HG03280 (cell line): ENCODE data around the gene RTL10.

Experiments used
- ATAC-seq: cut with Tn5 transposase; IDR thresholded peaks from one replicate; pipeline ENCODE4 v1.9.1; 2021; ENCODE audit warnings: mild to moderate bottlenecking, moderate library complexity; ENCODE audit not compliant: unreplicated experiment

Gene RTL10

GRCh38 chr22:19864538-19865106 is 9.9 kb upstream of the RTL10 start:
- ATAC-seq = no peak

- ATAC-seq = no peak
Observed at GRCh38 chr22:19863571-19863970, 8.9 kb upstream of the RTL10 start.

DNA sequence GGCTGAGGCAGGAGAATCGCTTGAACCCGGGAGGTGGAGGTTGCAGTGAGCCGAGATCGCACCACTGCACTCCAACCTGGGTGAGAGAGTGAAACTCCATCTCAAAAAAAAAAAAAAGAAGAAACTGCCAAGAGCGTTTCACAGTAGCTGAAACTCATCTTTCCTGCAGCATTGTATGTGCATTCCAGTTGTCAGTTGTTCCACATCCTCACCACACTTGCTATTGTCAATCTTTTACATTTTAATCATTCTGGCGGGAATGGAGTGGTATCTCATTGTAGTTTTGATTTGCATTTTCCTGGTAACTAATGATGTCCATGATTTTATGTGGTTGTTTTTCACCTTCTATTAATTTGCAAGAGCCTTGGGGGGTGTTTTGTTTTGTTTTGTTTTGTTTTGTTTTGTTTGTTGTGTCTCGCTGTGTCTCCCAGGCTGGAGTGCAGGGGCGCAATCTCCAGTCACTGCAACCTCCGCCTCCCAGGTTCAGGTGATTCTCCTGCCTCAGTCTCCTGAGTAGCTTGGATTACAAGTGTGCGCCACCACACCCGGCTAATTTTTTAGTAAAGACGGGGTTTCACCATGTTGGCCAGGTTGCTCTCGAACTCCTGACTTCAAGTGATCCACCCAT is 8.1 kb upstream of the RTL10 start:
- ATAC-seq = no peak

GRCh38 chr22:19859861-19860510 is 5.3 kb upstream of the RTL10 start:
- ATAC-seq = no peak

- ATAC-seq = no peak
Observed at GRCh38 chr22:19857382-19857781, 2.7 kb upstream of the RTL10 start.

DNA sequence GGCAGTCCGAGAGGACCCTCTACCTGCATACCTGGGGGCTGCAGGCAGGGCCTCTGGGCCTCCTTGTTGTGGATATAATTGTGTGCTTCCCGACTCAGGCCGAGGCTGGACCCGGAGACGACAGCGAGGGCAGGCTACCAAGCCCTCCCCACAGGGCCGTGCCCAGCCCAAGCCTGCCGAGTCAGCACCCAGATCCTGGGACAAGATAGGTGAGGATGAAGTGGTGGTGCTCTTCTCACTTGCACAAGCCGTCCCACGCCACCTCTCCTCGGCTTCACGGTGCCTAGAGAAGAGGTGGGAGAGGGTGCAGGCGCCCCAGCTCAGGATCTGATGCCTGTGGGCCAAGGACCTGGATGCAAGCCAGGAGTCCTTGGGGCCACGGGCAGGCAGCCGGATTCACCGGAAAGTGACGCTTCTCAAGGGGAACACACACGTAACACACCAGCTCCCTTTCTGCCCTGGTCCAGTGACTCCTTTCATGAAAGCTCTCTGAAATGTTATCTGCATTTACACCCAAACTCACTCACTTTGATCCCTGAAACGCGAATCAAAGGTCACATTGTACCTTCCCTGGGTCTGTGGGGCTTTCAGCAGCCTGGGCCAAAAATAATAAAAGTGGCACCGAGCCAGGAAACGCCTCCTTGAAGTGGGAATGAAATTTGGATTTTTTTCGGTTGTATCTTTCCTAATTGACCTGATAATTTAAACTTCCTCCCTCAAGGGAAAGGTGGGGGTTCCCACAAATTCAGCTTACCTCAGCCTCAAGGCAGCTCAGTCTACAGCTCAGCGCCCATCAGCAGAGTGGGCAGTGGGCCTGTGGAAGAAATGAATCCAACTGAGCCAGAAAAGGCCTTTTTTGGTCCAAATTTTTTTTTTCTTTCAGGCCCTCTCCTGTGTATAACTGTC is 1.1 kb upstream of the RTL10 start:
- ATAC-seq = peak; percentile 17

DNA sequence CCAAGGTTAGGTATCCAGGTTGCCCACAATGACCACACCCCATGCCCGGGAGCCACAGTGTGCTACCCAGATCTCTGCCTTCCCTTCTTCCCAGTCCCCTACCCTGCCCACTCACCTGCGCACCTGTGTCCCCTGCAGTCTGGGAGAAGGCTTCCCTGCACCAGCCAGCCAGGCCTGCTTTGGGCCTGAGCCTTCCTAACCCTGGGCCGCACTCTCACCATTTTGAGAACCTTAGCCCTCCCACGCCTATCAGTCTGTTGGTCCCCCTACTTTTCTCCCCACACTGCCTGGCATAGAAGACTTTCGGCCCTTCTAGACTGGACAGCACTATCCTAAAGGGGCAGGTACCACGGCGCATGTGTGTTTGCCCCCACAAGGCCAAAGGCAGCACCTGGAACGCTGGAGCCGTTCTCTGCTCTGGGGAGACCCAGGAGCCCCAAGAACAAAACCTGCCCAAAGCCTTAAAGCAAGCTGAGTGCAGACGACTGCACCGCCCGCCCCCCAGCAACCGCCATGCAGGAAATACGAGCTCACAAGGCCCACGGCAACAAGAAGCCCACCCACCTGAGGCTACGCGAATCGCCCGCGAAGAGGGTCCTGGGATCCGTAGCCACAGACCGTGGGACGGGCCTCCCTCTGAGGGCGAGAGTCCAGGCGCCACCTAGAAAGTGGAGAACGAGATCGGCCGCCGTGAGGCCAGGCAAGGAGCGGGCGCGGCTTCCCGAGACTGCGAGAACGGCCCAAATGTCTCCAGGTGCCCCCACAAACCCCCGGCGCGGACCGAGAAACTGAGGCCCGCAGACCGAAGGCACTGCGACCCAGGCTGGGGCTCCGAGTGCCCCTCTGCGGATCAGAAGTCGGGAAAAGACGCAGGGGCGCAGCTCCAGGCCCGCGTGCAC is 546 bp downstream of the RTL10 start:
- peak; percentile 6 for ATAC-seq

- no peak for ATAC-seq
Observed at GRCh38 chr22:19853058-19853878, 1.4 kb downstream of the RTL10 start.

DNA sequence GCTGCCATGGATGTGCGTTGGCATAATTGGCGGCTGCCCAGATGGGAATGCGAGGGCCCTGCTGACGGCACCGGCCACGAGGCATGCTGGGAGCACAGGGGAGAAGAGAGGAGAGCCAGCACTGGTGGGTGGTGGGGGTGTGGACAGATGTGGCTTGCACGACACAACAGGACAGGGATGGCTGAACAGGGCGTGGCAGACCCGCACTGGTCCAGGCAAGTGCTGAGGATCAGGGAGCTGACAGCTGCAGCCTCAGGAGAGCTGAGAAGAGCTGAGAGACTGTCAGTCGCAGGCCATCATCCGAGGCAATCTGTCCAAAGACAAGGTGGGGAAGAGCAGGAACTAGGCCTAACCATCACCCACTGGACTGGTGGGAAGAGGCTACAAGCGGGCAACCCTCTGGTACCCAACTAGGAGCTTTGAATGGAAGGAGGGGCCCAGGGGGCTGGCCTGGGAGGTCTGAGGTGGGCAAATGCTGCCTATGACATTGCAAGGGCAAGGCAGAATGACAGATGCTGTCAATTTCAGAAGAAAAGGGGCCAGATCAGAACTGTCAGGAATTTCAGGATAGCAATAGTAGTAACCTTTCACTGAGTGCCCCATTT is 2.4 kb downstream of the RTL10 start:
- ATAC-seq = no peak

- no peak for ATAC-seq
Observed at GRCh38 chr22:19851291-19852176, 3.1 kb downstream of the RTL10 start.

DNA sequence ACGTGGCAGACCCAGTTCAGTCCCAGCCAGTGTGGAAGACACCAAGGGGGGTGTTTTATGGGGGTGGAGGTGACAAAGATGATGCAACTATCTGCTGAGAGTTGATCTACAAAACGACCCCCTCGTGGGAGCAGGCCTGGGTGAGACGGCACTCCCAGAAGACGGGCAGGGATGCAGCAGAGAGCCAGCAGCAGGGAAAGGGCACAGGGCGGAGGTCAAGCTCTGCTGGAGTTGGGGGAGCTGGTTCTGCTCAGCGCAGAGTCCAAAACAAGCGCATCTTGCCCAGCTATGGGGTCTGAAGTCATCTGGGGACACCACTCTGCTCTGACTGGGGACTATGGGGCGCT is 3.9 kb downstream of the RTL10 start:
- ATAC-seq = no peak

DNA sequence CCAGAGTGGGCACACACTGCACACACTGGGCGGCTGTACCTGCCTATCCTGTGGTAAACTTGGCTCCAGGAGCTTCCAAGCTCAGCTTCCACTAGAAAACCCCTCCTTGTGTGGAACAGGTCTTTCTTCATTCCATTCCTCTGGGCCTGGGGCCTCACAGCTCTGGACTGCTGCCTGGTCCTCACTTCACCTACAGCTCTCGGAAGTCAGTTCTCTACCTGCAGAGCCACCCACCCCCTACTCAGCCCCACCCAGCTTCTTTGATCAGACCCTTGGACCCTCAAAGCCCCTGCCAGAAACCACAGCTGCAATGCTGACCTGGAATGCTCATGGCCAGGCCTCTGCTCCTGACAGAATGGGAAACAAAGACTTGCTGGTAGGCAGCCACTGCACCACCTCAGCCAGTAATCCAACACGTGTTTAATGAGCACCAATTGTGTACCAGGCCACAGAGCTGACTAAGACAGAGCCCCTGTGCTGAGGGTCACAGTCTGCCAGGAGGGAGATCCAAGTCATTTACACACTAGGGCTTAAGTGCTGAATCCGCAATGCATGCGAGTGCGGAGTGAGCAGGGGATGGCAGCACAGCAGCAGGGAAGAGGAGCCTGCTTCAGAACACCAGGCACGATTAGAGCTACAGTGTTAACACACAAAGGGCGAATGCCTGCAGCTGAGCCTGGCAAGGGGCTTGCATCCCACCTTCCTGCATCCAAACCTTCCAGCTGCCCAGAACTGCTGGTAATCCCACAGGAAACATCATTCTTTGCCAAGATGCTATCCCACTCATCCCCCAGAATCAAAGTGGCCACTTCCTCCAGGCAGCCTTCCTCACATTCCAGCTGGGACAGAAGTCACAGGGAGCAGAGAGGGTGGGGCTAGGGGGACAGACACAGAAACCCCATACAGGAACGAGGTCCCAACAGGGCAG is 4.6 kb downstream of the RTL10 start:
- no peak for ATAC-seq

DNA sequence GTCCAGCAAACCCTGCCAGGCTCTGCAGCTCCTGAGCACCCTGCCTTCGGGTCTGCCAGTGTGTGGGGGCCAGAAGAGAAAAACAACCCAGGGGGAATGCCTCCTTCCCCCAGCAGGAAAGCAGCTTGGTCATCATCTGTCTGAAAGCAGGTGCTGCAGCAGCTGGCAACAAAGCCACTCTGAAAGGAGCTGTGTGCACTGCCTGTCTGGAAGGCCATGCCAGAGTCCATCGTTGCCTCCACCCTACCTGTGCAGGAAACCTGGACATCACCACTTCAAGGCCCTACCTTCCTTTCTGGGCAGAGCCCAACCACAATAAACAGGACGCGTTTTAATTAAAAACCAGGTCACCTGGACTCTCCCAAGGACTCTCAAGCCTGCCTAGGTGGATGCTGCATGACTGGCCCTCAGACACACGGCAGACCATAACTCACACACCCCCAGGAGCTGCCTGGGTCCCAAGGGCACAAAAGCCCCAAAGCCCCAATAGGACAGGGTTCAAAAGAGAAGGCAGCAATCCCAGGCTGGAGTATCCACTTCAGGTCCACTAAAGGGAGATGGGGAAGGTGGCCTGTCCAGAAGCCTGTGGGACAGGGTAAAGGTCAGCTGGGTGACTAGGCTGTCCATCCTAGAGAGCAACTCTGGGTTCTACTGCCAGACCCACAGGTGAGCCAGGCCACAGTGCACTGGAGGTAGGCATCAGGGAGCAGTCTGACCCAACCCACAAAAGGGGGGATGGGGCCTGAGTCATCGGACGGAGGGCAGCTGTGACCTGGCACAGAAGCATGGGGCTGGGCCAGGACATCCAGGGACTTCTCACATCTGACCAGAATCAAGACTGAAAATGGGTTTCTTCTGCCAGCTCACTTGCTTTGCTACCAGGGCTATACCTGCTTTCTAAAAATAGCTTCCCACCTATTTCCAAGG is 6.1 kb downstream of the RTL10 start:
- ATAC-seq = no peak

DNA sequence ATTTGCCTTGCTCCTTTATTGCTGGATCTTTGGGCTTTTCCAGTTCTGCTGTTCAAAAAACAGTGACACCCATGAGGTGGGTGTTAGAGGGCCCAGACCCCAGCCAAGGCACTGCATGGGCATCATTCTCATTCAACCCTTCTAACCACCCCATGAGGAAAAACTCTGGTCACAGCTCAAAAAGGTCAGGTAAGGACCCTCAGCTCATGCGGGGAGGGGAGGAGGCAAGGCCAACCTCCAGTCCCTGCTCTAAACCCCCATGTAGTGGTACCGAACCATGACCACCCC is 7.4 kb downstream of the RTL10 start:
- ATAC-seq = no peak

GRCh38 chr22:19846620-19847344 is 7.9 kb downstream of the RTL10 start:
- no peak for ATAC-seq
